GM12892 (cell line): ENCODE measurements around the gene PLAGL2.

Experiments used
- POLR2A ChIP-seq: IDR thresholded peaks from 2 replicates; pipeline ENCODE4 v1.6.1; 2011; ENCODE audit warnings: low read depth, low read length, control low read depth
- POLR2AphosphoS5 ChIP-seq: IDR thresholded peaks from 2 replicates; pipeline ENCODE4 v1.6.1; 2011; ENCODE audit warnings: low read depth, low read length, control low read depth

DNA sequence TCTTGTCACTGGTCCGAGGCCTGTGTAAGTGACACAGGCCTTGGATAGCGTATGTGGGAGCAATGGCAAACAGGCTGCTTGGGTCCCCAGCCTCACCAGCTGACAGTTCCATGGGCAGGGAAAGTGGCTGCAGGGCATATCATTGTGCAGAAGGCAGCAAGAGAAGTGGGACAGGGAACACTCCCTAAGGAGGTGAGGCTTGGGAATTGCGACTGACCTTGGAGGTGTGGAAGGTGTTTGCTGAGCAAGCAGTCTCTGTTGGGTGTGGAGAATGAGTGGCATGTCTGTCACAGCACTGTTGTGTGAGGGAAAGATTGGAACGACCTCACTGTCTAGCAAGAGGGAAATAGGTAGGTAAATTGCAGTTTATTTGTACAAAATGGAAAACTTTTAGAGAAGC lies 16.9 kb upstream of the PLAGL2 start:
- no peak for TF ChIP-seq POLR2A
- no peak for TF ChIP-seq POLR2AphosphoS5
